ENCODE measurements around the gene CFAP251. TPM values are rescaled to one million over a fixed set of nuclear protein-coding genes. Genes with fewer than 3 reads are reported as not detected.
"Not testable (repeated sequence)": the region's sequence is repeated elsewhere in the genome, so short reads cannot be mapped to it uniquely, and the experiment has no call there.

Gene CFAP251
- total and polyA plus RNA-seq, 2 of the 13 experiments (the other 11 are each of a cell fraction or from before 2014, with no cell fraction given), result 0.30 to 0.42 TPM

- TF ChIP-seq CHD4 (IDR thresholded peaks at IDR 0.05; ENCODE audit: borderline replicate concordance, low read length) (no peak), XBP1 (CRISPR knock-in tag; IDR thresholded peaks at IDR 0.05) (no peak), TCF7 (IDR thresholded peaks at IDR 0.05; ENCODE audit: low read depth) (no peak), PBX2 (CRISPR knock-in tag; IDR thresholded peaks at IDR 0.05) (no peak), ZSCAN5A (CRISPR knock-in tag; IDR thresholded peaks at IDR 0.05; ENCODE audit: borderline replicate concordance) (no peak), HNF4A (CRISPR knock-in tag; IDR thresholded peaks at IDR 0.05) (no peak)
Observed at GRCh38 chr12:121875582-121875981, 42.8 kb upstream of the CFAP251 start (continued).

DNA sequence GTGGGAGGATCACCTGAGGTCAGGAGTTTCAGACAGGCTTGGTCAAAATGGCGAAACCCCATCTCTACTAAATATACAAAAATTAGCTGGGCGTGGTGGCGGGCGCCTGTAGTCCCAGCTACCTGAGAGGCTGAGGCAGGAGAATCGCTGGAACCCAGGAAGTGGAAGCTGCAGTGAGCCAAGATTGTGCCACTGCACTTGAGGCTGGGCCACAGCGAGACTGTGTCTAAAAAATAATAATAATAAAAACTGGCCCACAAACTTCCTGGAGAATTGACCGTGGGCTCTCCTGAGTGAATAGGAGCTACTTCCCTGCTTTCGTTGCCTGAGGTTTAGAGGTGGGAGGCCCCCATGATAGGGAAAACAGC, 42.3 kb upstream of the CFAP251 start:
- H3K79me2 ChIP-seq (ENCODE audit: insufficient read depth, low read length); BruUV-seq (replicated peaks); H2AFZ ChIP-seq (ENCODE audit: low read length); CTCF ChIA-PET (ENCODE audit: low intra/inter-chr PET ratio, low total read pairs); DNase-seq (ENCODE audit: low spot score); H4K20me1 ChIP-seq (ENCODE audit: insufficient read depth, low read length); H3K27me3 ChIP-seq (ENCODE audit: control insufficient read depth in 1 of 2, insufficient read depth in 2 of 2, low read length in 2 of 2); ATAC-seq; FAIRE-seq; H3K9me3 ChIP-seq (ENCODE audit: low read length); in situ Hi-C loops (cut with HindIII; ENCODE audit: extremely low pct_ligation_motif_present, low pct_unique_long_range_greater_than_20kb); H3K36me3 ChIP-seq (replicated peaks in 1 of 2; ENCODE audit: control insufficient read depth in 1 of 2, insufficient read depth in 2 of 2, low read length in 2 of 2): not testable (repeated sequence)
- peak overlapping the region in 1 of 3 experiments; percentile 13; a peak in 1 of 6 replicates for H3K4me3 ChIP-seq (replicated peaks in 1 of 3; ENCODE audit: insufficient read depth in 1 of 3, low read depth in 2 of 3, low read length in 3 of 3)
- POLR2A ChIA-PET, result interaction anchor here (0.7 to 3.7 kb wide), 9 partner anchors 10 to 80 kb away, joined by 3 to 52 read pairs (median 4); partner anchors contain the start of genes HPD, PSMD9 and SETD1B
- intact Hi-C loops (cut with micrococcal nuclease; ENCODE audit: unreplicated experiment), result loop anchor here (2.0 kb wide), 1 partner anchor 17 kb away; the partner anchor contains the start of gene HPD
- 56% methylated on average over 8 of the region's 8 CpGs for WGBS (ENCODE audit: low lambda C conversion rate)
- peak overlapping the region; percentile 16; the same call in 1 of the 2 replicates for H3K9ac ChIP-seq (ENCODE audit: insufficient read depth, low read depth, low read length)
- peak overlapping the region; percentile 74 for H3K27ac ChIP-seq (ENCODE audit: extremely low read length, insufficient read depth, low read length)
- peaks cover 29% of the 10 kb centered on the region for H3K4me1 ChIP-seq (ENCODE audit: insufficient read depth, low read length)
- TF ChIP-seq ZNF446 (CRISPR knock-in tag; IDR thresholded peaks at IDR 0.05) (0 out of 2 replicates have a peak, but pooled peaks have one; percentile 57), ZNF563 (CRISPR knock-in tag; IDR thresholded peaks at IDR 0.05) (peak; percentile 31; the same call in 1 of the 2 replicates), ZNF354B (CRISPR knock-in tag; IDR thresholded peaks at IDR 0.05) (0 out of 2 replicates have a peak, but pooled peaks have one; percentile 67), ZNF790 (CRISPR knock-in tag; IDR thresholded peaks at IDR 0.05; ENCODE audit: borderline replicate concordance) (peak; percentile 66; the same call in 1 of the 2 replicates), YY1 (IDR thresholded peaks at IDR 0.05; ENCODE audit: insufficient read depth, insufficient replicate concordance, low read depth, low read length) (peak; percentile 12), ZC3H13 (CRISPR knock-in tag; IDR thresholded peaks at IDR 0.05) (0 out of 2 replicates have a peak, but pooled peaks have one; percentile 1), HES4 (CRISPR knock-in tag; IDR thresholded peaks at IDR 0.05; ENCODE audit: borderline replicate concordance) (peak; percentile 45; the same call in 1 of the 2 replicates), ZNF501 (CRISPR knock-in tag; IDR thresholded peaks at IDR 0.05) (peak; percentile 22; the same call in 1 of the 2 replicates), ZNF280B (CRISPR knock-in tag; IDR thresholded peaks at IDR 0.05; ENCODE audit: borderline replicate concordance) (0 out of 2 replicates have a peak, but pooled peaks have one; percentile 12), ZSCAN12 (CRISPR knock-in tag; IDR thresholded peaks at IDR 0.05) (0 out of 2 replicates have a peak, but pooled peaks have one; percentile 56)
- peak overlapping the region; percentile 22 for H3K4me2 ChIP-seq (ENCODE audit: low read depth, low read length)
